ENCODE results near the gene DDIT3. TPM values are rescaled to one million over a fixed set of nuclear protein-coding genes. Genes with fewer than 3 reads are reported as not detected.

DDIT3 gene
- polyA plus RNA-seq, 3 donors = 9.3 to 163 (median 9.4) TPM

DNA sequence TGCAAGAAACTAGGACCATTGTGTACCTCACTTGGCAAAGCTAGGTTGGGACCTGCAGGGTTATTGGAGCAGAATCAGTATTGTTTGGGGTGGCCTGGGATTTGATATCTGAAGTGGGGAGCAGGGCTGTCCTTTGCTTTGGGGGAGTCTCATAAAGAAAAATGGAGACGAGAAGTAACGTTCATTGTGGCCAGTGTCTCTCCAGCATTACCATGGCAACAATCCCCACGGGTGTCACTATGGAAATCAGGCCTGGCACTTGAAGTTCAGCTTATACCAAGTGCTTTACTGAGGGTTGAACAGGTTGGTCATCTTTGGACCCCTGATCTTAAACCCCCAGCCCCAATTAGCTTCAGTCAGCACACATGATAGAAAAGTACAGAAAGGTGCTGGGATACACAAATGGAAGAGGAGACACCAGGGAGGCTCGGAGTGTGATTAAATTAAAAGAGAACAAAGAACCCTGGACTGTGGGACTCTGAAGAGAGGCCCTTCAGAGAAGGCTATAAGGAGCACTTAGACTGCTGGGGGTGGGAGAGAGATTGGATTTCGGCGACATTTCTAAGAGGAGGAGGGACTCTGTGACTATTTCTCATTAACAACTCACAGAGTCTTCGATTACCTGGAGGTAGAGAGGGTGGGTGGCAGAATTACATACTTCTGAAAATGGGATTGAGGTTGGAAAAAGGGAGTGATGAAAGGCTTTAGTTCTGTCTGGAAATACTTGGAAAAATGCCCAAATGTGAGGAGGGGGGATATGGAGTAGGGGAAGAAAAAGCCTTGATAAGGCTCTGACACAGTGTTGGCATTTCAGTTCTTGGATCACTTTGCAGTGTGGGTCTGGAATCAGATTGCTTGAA, 33.3 kb upstream of the DDIT3 start:
- Mint-ChIP-seq H3K9me3 (peaks cover 0 to 11% (median 2%) of the 10 kb centered on the region in 7 donors), H3K4me3 (no peak overlapping the region), H3K27ac (no peak overlapping the region), H3K4me1 (peaks cover 15% of the 10 kb centered on the region), H3K27me3 (ENCODE audit: low read depth in 3 of 3) (peaks cover 39 to 45% (median 42%) of the 10 kb centered on the region in 3 donors), H3K36me3 (peaks cover 4 to 8% of the 10 kb centered on the region in 2 donors)
- peaks cover 28 to 33% of the 10 kb centered on the region in 2 donors for H3K27me3 ChIP-seq (ENCODE audit: control insufficient read depth in 2 of 2, insufficient read depth in 2 of 2, low read length in 2 of 2)
- no peaks in the 10 kb centered on the region for H4K20me1 ChIP-seq (ENCODE audit: insufficient read depth, low read length)
- no peaks in the 10 kb centered on the region for H3K36me3 ChIP-seq (replicated peaks in 1 of 2; ENCODE audit: control insufficient read depth in 1 of 2, insufficient read depth in 2 of 2, low read length in 2 of 2)
- no peak overlapping the region for H3K4me3 ChIP-seq (replicated peaks in 1 of 3; ENCODE audit: low read depth in 2 of 3, low read length in 3 of 3)
- no peak overlapping the region for H3K27ac ChIP-seq (ENCODE audit: low read depth in 1 of 2, low read length in 2 of 2)
- H3K79me2 ChIP-seq (ENCODE audit: insufficient read depth, low read length) = no peaks in the 10 kb centered on the region
- no peak overlapping the region for H3K9ac ChIP-seq (ENCODE audit: insufficient read depth, low read length, poor library complexity, severe bottlenecking)
- peaks cover 4 to 11% of the 10 kb centered on the region in 2 donors for H3K4me1 ChIP-seq (ENCODE audit: control insufficient read depth in 1 of 2, insufficient read depth in 2 of 2, low read length in 2 of 2)
- 95% methylated on average over 4 of the region's 7 CpGs for WGBS (ENCODE audit: insufficient coverage)
- no peak overlapping the region for H3K4me2 ChIP-seq (replicated peaks; ENCODE audit: extremely low read depth, low read length, poor library complexity, severe bottlenecking)
- no peaks in the 10 kb centered on the region for H3K9me3 ChIP-seq (replicated peaks in 1 of 2; ENCODE audit: control insufficient read depth in 1 of 2, insufficient read depth in 1 of 2, low read length in 2 of 2)
- intact Hi-C loops (cut with micrococcal nuclease) = no loop called here
- no peak overlapping the region for H2AFZ ChIP-seq (ENCODE audit: insufficient read depth, low read depth, low read length, poor library complexity, severe bottlenecking)
- DNase-seq = no peak
- TF ChIP-seq, protein P1, sequence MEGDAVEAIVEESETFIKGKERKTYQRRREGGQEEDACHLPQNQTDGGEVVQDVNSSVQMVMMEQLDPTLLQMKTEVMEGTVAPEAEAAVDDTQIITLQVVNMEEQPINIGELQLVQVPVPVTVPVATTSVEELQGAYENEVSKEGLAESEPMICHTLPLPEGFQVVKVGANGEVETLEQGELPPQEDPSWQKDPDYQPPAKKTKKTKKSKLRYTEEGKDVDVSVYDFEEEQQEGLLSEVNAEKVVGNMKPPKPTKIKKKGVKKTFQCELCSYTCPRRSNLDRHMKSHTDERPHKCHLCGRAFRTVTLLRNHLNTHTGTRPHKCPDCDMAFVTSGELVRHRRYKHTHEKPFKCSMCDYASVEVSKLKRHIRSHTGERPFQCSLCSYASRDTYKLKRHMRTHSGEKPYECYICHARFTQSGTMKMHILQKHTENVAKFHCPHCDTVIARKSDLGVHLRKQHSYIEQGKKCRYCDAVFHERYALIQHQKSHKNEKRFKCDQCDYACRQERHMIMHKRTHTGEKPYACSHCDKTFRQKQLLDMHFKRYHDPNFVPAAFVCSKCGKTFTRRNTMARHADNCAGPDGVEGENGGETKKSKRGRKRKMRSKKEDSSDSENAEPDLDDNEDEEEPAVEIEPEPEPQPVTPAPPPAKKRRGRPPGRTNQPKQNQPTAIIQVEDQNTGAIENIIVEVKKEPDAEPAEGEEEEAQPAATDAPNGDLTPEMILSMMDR (IDR thresholded peaks at IDR 0.05) = no peak

DNA sequence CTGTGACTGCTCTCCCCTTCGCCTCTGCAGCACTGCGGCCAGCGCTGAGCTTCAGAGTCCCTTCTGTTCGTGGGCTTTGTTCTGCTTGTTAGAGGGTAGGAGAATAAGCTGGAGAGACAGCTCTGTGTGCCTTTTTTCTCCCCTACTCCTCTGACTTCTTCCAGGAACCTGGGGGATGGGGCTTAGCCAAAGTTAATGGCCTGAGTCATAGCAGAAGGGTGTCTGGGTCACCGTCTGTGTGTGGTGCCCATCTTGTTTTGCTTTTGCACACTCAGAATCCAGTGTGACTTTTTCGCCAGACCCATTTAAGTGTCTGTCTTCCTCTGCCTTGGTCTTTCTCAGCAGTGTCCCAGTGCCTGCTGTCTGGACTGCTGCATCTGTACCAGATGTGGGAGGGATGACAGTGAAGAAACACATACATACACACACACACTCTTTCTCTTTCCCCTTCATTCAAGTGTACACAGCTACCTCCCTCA, 32.6 kb upstream of the DDIT3 start:
- no peaks in the 10 kb centered on the region for H3K9me3 ChIP-seq (replicated peaks in 1 of 2; ENCODE audit: control insufficient read depth in 1 of 2, insufficient read depth in 1 of 2, low read length in 2 of 2)
- no peak overlapping the region for H2AFZ ChIP-seq (ENCODE audit: insufficient read depth, low read depth, low read length, poor library complexity, severe bottlenecking)
- DNase-seq = no peak
- no peak overlapping the region for H3K9ac ChIP-seq (ENCODE audit: insufficient read depth, low read length, poor library complexity, severe bottlenecking)
- H3K4me1 Mint-ChIP-seq = peaks cover 15% of the 10 kb centered on the region
- no peak overlapping the region for H3K4me2 ChIP-seq (replicated peaks; ENCODE audit: extremely low read depth, low read length, poor library complexity, severe bottlenecking)
- no peak overlapping the region for H3K27ac Mint-ChIP-seq
- H3K4me3 Mint-ChIP-seq = no peak overlapping the region
- no peaks in the 10 kb centered on the region for H3K79me2 ChIP-seq (ENCODE audit: insufficient read depth, low read length)
- no peak overlapping the region for H3K4me3 ChIP-seq (replicated peaks in 1 of 3; ENCODE audit: low read depth in 2 of 3, low read length in 3 of 3)
- peaks cover 0 to 11% (median 2%) of the 10 kb centered on the region in 7 donors for H3K9me3 Mint-ChIP-seq
- peaks cover 40 to 48% (median 45%) of the 10 kb centered on the region in 3 donors for H3K27me3 Mint-ChIP-seq (ENCODE audit: low read depth in 3 of 3)
- H3K27me3 ChIP-seq (ENCODE audit: control insufficient read depth in 2 of 2, insufficient read depth in 2 of 2, low read length in 2 of 2) = peaks cover 31 to 37% of the 10 kb centered on the region in 2 donors
- H3K4me1 ChIP-seq (ENCODE audit: control insufficient read depth in 1 of 2, insufficient read depth in 2 of 2, low read length in 2 of 2) = peaks cover 4 to 11% of the 10 kb centered on the region in 2 donors
- no peaks in the 10 kb centered on the region for H4K20me1 ChIP-seq (ENCODE audit: insufficient read depth, low read length)
- H3K36me3 Mint-ChIP-seq = peaks cover 4 to 8% of the 10 kb centered on the region in 2 donors
- H3K36me3 ChIP-seq (replicated peaks in 1 of 2; ENCODE audit: control insufficient read depth in 1 of 2, insufficient read depth in 2 of 2, low read length in 2 of 2) = no peaks in the 10 kb centered on the region
- intact Hi-C loops (cut with micrococcal nuclease) = no loop called here
- TF ChIP-seq, protein P1 (IDR thresholded peaks at IDR 0.05) = no peak
- no peak overlapping the region for H3K27ac ChIP-seq (ENCODE audit: low read depth in 1 of 2, low read length in 2 of 2)
- WGBS (ENCODE audit: insufficient coverage) = no CpG with 5 or more reads among the region's 6 CpGs
